GM12872 (cell line): ENCODE data around the gene GMPS.

Experiments used
- CTCF ChIP-seq: IDR thresholded peaks from 3 replicates; pipeline ENCODE4 v1.5.1; 2011; ENCODE audit warnings: low read depth, mild to moderate bottlenecking, low read length, moderate library complexity; ENCODE audit not compliant: insufficient read depth

Gene GMPS

DNA sequence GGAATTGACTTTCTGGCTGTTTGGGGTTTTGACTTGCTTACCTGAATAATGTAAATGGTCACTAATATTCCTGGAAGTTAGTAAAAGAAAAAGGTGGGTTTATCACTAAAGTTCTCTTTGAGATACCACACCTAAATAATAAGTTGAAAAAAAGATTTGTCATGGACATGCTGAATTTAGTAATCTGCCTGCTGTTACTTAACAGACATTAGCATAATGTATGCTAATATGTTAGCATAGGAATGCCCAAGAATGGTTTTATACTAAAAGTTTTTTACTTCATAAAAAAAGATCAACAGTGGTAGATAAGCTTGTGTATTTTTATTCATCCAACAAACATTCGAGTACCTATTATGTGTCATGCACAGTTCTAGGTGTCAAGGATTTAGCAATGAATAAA lies 36.5 kb downstream of the GMPS start:
- TF ChIP-seq CTCF = no peak

GRCh38 chr3:155908086-155908485 lies 37.6 kb downstream of the GMPS start:
- no peak for TF ChIP-seq CTCF

DNA sequence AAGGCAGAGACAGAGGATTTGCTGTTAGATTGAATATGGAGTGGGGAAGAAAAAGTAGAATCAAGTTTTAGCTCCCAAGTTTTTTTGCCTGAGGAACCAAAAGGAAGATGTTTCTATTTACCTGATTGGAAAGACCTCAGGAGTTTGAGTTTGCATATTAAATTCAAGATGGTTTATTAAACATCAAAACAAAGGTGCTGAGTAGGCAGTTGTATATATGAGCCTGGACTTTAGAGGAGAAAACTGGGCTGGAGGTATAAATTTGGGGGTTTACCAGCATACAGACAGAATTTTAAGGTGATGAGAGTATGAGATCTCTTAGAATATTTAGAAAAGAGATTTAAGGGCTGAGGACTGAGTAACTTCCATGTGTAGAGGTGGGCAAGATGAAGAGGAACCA lies 38.2 kb downstream of the GMPS start:
- TF ChIP-seq CTCF = no peak

- TF ChIP-seq CTCF = no peak
Observed at GRCh38 chr3:155912090-155912489, 41.6 kb downstream of the GMPS start.

GRCh38 chr3:155912579-155913190 lies 42.2 kb downstream of the GMPS start:
- no peak for TF ChIP-seq CTCF

- no peak for TF ChIP-seq CTCF
Observed at GRCh38 chr3:155917781-155918180, 47.3 kb downstream of the GMPS start.

GRCh38 chr3:155919728-155920127 lies 49.3 kb downstream of the GMPS start:
- TF ChIP-seq CTCF = no peak
